ENCODE data around the gene ZFYVE28. TPM values are rescaled to one million over a fixed set of nuclear protein-coding genes. Genes with fewer than 3 reads are reported as not detected.
A peak's percentile ranks its signal among the peaks of the same experiment; 100 is the strongest.

ZFYVE28 gene
- total RNA-seq, 3 donors from 2014 or later = 12.3 to 14.1 (median 13.9) TPM

GRCh38 chr4:2401610-2401983 lies 16.8 kb downstream of the ZFYVE28 start:
- Histone ChIP-seq H3K9me3 (no peaks in the 10 kb centered on the region), H3K27me3 (no peaks in the 10 kb centered on the region), H3K36me3 (no peaks in the 10 kb centered on the region), H3K27ac (no peak overlapping the region), H3K4me1 (peaks cover 0 to 9% of the 10 kb centered on the region in 2 donors), H3K4me3 (peak overlapping the region; percentile 18 to 61 (median 40))
- no peak for DNase-seq (ENCODE audit: low spot score in 2 of 2)
- TF ChIP-seq POLR2AphosphoS5 (IDR thresholded peaks at IDR 0.05) (no peak), CTCF (IDR thresholded peaks at IDR 0.05) (no peak), POLR2A (IDR thresholded peaks at IDR 0.05) (no peak)
- intact Hi-C loops (cut with DNase I; ENCODE audit: low total_unique reads) = loop anchor here (2.0 kb wide), 1 partner anchor 53 kb away; no protein-coding TSS in a partner anchor

- Histone ChIP-seq H3K9me3 (no peaks in the 10 kb centered on the region), H3K4me3 (peak overlapping the region in 1 of 3 donors; percentile 40), H3K27me3 (no peaks in the 10 kb centered on the region), H3K4me1 (peaks cover 0 to 9% of the 10 kb centered on the region in 2 donors), H3K27ac (no peak overlapping the region), H3K36me3 (no peaks in the 10 kb centered on the region)
- intact Hi-C loops (cut with DNase I; ENCODE audit: low total_unique reads) = loop anchor here (2.0 kb wide), 1 partner anchor 52 kb away; no protein-coding TSS in a partner anchor
- no peak for DNase-seq (ENCODE audit: low spot score in 2 of 2)
- TF ChIP-seq POLR2A (IDR thresholded peaks at IDR 0.05) (no peak), CTCF (IDR thresholded peaks at IDR 0.05) (no peak), POLR2AphosphoS5 (IDR thresholded peaks at IDR 0.05) (no peak)
Observed at GRCh38 chr4:2400841-2401609, 17.4 kb downstream of the ZFYVE28 start.

GRCh38 chr4:2399631-2400190 lies 18.7 kb downstream of the ZFYVE28 start:
- no peaks in the 10 kb centered on the region for H3K9me3 ChIP-seq
- H3K27ac ChIP-seq = no peak overlapping the region
- intact Hi-C loops (cut with DNase I; ENCODE audit: low total_unique reads) = loop anchor here (2.0 kb wide), 1 partner anchor 51 kb away; no protein-coding TSS in a partner anchor
- DNase-seq (ENCODE audit: low spot score in 2 of 2) = no peak
- TF ChIP-seq CTCF (IDR thresholded peaks at IDR 0.05) (no peak), POLR2A (IDR thresholded peaks at IDR 0.05) (no peak), POLR2AphosphoS5 (IDR thresholded peaks at IDR 0.05) (no peak)
- H3K36me3 ChIP-seq = no peaks in the 10 kb centered on the region
- peaks cover 0 to 9% of the 10 kb centered on the region in 2 donors for H3K4me1 ChIP-seq
- no peak overlapping the region for H3K4me3 ChIP-seq
- H3K27me3 ChIP-seq = no peaks in the 10 kb centered on the region

- Histone ChIP-seq H3K27ac (no peak overlapping the region), H3K36me3 (no peaks in the 10 kb centered on the region), H3K9me3 (no peaks in the 10 kb centered on the region), H3K4me1 (peaks cover 0 to 9% of the 10 kb centered on the region in 2 donors), H3K27me3 (no peaks in the 10 kb centered on the region), H3K4me3 (no peak overlapping the region)
- no peak for TF ChIP-seq CTCF (IDR thresholded peaks at IDR 0.05)
- TF ChIP-seq POLR2A (IDR thresholded peaks at IDR 0.05) = no peak
- TF ChIP-seq POLR2AphosphoS5 (IDR thresholded peaks at IDR 0.05) = no peak
- intact Hi-C loops (cut with DNase I; ENCODE audit: low total_unique reads) = no loop called here
- DNase-seq (ENCODE audit: low spot score in 2 of 2) = no peak
Observed at GRCh38 chr4:2399216-2399615, 19.2 kb downstream of the ZFYVE28 start.
